SJSA1 (cell line): ENCODE results near the gene SNX2. TPM values are rescaled to one million over a fixed set of nuclear protein-coding genes. Genes with fewer than 3 reads are reported as not detected.

ENCODE experiments used
- DNase-seq, 2 experiments: peaks; one replicate each; pipeline ENCODE4 v3.0.0-alpha.2; 2015 to 2020; ENCODE audit warnings: low spot score in 2 of 2, low read depth in 1 of 2
- H3K27ac ChIP-seq: fragments of 250-450 bp; sonication (Bioruptor Pico); 2 replicates; pipeline ENCODE4 v1.5.1; 2020; ENCODE audit warnings: mild to moderate bottlenecking, moderate library complexity
- H3K27me3 ChIP-seq: fragments of 250-450 bp; sonication (Bioruptor Pico); replicated peaks from 2 replicates; pipeline ENCODE4 v1.5.1; 2020; ENCODE audit warnings: mild to moderate bottlenecking, moderate library complexity
- H3K36me3 ChIP-seq: fragments of 250-450 bp; sonication (Bioruptor Pico); 2 replicates; pipeline ENCODE4 v1.5.1; 2020; ENCODE audit warnings: mild to moderate bottlenecking
- H3K4me1 ChIP-seq: fragments of 250-450 bp; sonication (Bioruptor Pico); replicated peaks from 2 replicates; pipeline ENCODE4 v1.6.1; 2021; ENCODE audit warnings: mild to moderate bottlenecking
- H3K4me3 ChIP-seq: fragments of 250-450 bp; sonication (Bioruptor Pico); 2 replicates; pipeline ENCODE4 v1.5.1; 2020; ENCODE audit warnings: mild to moderate bottlenecking
- H3K9me3 ChIP-seq: fragments of 250-450 bp; sonication (Bioruptor Pico); replicated peaks from 2 replicates; pipeline ENCODE4 v1.5.1; 2020; ENCODE audit warnings: mild to moderate bottlenecking
- total RNA-seq: library from RNA; depleted of rRNA; stranded (reverse); fragments of >200 nt; shearing (Covaris generic); gene quantifications from 2 replicates; pipeline ENCODE4 v1.2.3, GENCODE V29; 2014; rRNA removed

The SNX2 gene
- total RNA-seq: 70.0 and 91.4 TPM in 2 replicates

DNA sequence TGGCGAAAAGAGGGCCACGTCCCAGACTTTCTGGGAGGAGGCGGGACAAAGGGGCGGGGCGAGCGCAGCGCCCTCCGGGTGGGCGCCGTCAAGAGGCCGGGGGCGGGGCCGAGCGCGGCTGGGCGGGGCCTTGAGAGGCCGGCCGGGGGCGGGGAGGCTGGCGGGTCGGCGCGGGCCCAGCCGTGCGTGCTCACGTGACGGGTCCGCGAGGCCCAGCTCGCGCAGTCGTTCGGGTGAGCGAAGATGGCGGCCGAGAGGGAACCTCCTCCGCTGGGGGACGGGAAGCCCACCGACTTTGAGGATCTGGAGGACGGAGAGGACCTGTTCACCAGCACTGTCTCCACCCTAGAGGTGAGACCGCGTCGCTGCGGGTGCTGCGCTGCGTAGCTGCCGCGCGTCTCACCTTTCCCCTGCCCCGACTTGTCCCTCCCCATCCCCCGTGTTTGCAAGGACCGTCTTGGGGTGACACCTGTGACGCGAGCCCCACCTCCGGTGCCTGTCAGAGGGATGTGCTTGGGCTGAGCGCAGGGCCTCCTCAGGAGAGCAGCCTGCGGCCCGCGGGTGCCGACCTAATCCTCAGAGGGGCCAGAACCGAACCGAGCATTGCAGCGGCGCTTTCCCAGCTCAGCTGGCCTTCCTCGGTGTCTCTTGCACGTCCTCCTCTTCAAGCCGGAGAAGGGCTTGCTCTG, at the start of gene SNX2:
TSS of gene SNX2 (plus strand) at position 220 of the 689 bp plus-strand sequence. CDS start at position 244, 24 bp downstream.
- H3K4me3 ChIP-seq: peak within 1 kb of the TSS; percentile 84
- peaks cover 37% of the 10 kb centered on the region for H3K4me1 ChIP-seq
- H3K36me3 ChIP-seq: peaks cover 4% of the 10 kb centered on the region
- H3K9me3 ChIP-seq: no peaks in the 10 kb centered on the region
- peak within 1 kb of the TSS; percentile 47 for H3K27ac ChIP-seq
- DNase-seq: peak; percentile 83 to 92
- no peaks in the 10 kb centered on the region for H3K27me3 ChIP-seq

DNA sequence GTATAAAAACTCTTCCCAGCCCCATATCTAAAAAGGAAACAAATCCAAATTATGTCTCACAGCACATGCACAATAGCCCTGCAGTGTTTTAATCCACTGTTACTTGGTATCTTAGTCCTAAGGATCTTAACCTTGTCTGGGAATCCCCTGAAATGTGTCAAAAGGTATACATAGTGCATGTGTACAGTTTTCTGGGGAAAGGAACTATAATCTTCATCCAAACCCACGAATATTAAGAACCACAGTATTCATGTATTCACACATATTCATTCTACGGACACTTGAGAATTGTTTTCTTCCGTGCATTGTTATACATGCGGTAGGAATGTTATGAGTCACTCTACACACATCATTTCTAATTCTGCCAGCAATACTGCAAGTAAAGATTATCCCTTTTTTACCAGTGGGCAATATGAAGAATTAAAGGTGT, 47.8 kb upstream of the SNX2 start:
- no peaks in the 10 kb centered on the region for H3K9me3 ChIP-seq
- H3K27ac ChIP-seq: peak overlapping the region; percentile 18
- no peak overlapping the region for H3K4me3 ChIP-seq
- H3K4me1 ChIP-seq: peaks cover 27% of the 10 kb centered on the region
- H3K36me3 ChIP-seq: no peaks in the 10 kb centered on the region
- H3K27me3 ChIP-seq: no peaks in the 10 kb centered on the region
- DNase-seq: peak in 1 of 2 experiments; percentile 81

GRCh38 chr5:122730037-122730436, 44.8 kb upstream of the SNX2 start:
- DNase-seq: no peak
- H3K27me3 ChIP-seq: no peaks in the 10 kb centered on the region
- H3K4me1 ChIP-seq: peaks cover 19% of the 10 kb centered on the region
- no peaks in the 10 kb centered on the region for H3K9me3 ChIP-seq
- H3K4me3 ChIP-seq: no peak overlapping the region
- H3K27ac ChIP-seq: no peak overlapping the region
- no peaks in the 10 kb centered on the region for H3K36me3 ChIP-seq

GRCh38 chr5:122730456-122730855, 44.4 kb upstream of the SNX2 start:
- H3K4me3 ChIP-seq: no peak overlapping the region
- DNase-seq: no peak
- no peak overlapping the region for H3K27ac ChIP-seq
- no peaks in the 10 kb centered on the region for H3K9me3 ChIP-seq
- no peaks in the 10 kb centered on the region for H3K36me3 ChIP-seq
- H3K27me3 ChIP-seq: no peaks in the 10 kb centered on the region
- peaks cover 19% of the 10 kb centered on the region for H3K4me1 ChIP-seq

DNA sequence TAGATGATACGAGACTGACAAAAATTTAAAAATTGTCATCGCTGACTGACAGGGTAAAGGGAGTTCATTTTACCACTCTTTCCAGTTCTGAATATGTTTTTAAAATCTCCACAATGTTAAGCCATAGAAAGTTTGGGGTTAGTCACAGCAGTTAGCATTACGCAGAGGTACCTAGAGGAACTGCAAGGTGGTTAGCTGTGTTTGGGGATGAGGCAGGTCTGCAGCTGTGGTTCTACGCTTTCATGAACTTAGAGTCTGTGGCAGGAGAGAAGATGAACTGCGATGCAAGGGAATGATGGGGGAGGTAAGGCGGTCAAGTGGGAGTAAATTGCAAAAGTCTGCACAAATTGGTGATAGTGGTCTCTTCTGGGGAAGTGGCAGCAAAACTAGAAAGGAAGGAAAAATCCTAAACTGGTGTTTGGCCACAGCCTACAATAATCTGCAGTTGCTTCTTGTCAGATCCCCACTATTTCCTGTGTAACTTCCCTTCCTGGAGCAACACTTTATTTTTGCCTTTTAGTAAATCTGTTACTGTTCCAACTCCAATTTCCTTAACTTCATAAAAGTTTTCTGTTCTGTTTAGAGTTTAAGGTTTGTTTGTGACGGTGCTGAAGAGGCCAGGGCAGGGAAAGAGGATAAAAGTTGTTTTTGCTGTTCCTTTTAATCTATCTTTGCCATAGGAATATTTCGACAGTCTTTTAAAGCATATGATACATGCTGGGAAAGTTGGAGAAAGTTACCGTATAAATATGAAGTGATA, 38.6 kb upstream of the SNX2 start:
- Histone ChIP-seq H3K36me3 (no peaks in the 10 kb centered on the region), H3K9me3 (no peaks in the 10 kb centered on the region), H3K27ac (no peak overlapping the region), H3K4me1 (no peaks in the 10 kb centered on the region), H3K4me3 (no peak overlapping the region), H3K27me3 (no peaks in the 10 kb centered on the region)
- DNase-seq: no peak

GRCh38 chr5:122738088-122738487, 36.8 kb upstream of the SNX2 start:
- no peak for DNase-seq
- H3K27ac ChIP-seq: no peak overlapping the region
- H3K36me3 ChIP-seq: no peaks in the 10 kb centered on the region
- no peaks in the 10 kb centered on the region for H3K4me1 ChIP-seq
- H3K4me3 ChIP-seq: no peak overlapping the region
- no peaks in the 10 kb centered on the region for H3K9me3 ChIP-seq
- no peaks in the 10 kb centered on the region for H3K27me3 ChIP-seq

- Histone ChIP-seq H3K9me3 (no peaks in the 10 kb centered on the region), H3K27ac (no peak overlapping the region), H3K27me3 (0 out of 2 replicates have a peak, but pooled peaks cover 4% of the 10 kb centered on the region), H3K36me3 (no peaks in the 10 kb centered on the region), H3K4me1 (no peaks in the 10 kb centered on the region), H3K4me3 (no peak overlapping the region)
- no peak for DNase-seq
Measured at GRCh38 chr5:122741681-122742080, 33.2 kb upstream of the SNX2 start.

- no peak for DNase-seq
- no peak overlapping the region for H3K4me3 ChIP-seq
- no peaks in the 10 kb centered on the region for H3K36me3 ChIP-seq
- H3K27me3 ChIP-seq: 0 out of 2 replicates have a peak, but pooled peaks cover 4% of the 10 kb centered on the region
- H3K4me1 ChIP-seq: no peaks in the 10 kb centered on the region
- H3K9me3 ChIP-seq: no peaks in the 10 kb centered on the region
- no peak overlapping the region for H3K27ac ChIP-seq
Measured at GRCh38 chr5:122743261-122743660, 31.6 kb upstream of the SNX2 start.

DNA sequence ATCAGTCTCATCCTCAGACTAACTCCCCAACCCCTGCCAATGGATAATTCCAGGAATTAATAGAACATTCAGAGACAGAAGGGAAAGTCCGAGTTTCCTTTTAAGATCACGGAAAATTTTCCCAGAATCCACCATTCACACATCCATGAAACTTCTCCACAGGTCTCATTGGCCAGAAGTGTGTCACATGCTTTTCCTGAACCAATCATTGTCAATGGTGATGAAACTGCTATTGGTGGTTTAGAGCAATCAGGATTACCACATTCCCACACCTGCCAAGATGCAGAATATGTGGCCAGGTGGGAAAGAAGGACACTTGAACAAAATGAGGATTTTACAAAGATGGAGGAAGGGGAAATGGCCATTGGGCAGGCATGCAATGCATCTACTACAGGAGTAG, 29.3 kb upstream of the SNX2 start:
- Histone ChIP-seq H3K4me1 (no peaks in the 10 kb centered on the region), H3K4me3 (no peak overlapping the region), H3K27ac (no peak overlapping the region), H3K27me3 (0 out of 2 replicates have a peak, but pooled peaks cover 4% of the 10 kb centered on the region), H3K9me3 (no peaks in the 10 kb centered on the region), H3K36me3 (no peaks in the 10 kb centered on the region)
- no peak for DNase-seq

- Histone ChIP-seq H3K9me3 (no peaks in the 10 kb centered on the region), H3K4me3 (no peak overlapping the region), H3K27me3 (0 out of 2 replicates have a peak, but pooled peaks cover 4% of the 10 kb centered on the region), H3K36me3 (no peaks in the 10 kb centered on the region), H3K4me1 (no peaks in the 10 kb centered on the region), H3K27ac (no peak overlapping the region)
- no peak for DNase-seq
Measured at GRCh38 chr5:122749886-122750285, 25.0 kb upstream of the SNX2 start.

DNA sequence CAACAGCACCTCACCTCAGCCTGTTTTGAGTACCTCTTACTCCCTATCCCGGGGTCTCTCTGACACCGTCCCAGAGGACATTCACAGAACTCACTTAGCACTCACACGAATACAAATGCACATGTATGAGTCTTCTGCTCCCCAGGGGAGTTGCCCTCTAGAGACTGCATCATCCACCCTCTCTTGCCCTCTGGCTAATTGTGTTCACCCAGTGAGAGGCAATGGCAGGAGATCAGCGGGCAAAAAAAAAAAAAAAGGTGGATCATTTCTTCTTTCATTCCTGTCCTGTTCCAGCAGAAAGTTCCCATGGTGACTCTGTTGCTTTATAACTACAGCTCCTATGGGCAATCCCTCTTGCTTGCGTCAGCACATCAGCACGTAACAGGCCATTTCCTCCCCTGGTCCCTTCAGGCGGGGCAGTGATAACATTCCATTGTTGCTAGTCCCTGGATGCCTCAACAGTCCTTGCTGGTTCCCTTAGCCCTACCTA, 23.5 kb upstream of the SNX2 start:
- H3K27ac ChIP-seq: no peak overlapping the region
- H3K36me3 ChIP-seq: no peaks in the 10 kb centered on the region
- DNase-seq: no peak
- no peaks in the 10 kb centered on the region for H3K9me3 ChIP-seq
- H3K4me3 ChIP-seq: no peak overlapping the region
- no peaks in the 10 kb centered on the region for H3K27me3 ChIP-seq
- peaks cover 8% of the 10 kb centered on the region for H3K4me1 ChIP-seq

GRCh38 chr5:122753500-122753899, 21.4 kb upstream of the SNX2 start:
- Histone ChIP-seq H3K27ac (no peak overlapping the region), H3K4me3 (no peak overlapping the region), H3K36me3 (no peaks in the 10 kb centered on the region), H3K4me1 (peaks cover 11% of the 10 kb centered on the region), H3K27me3 (no peaks in the 10 kb centered on the region), H3K9me3 (no peaks in the 10 kb centered on the region)
- DNase-seq: no peak

DNA sequence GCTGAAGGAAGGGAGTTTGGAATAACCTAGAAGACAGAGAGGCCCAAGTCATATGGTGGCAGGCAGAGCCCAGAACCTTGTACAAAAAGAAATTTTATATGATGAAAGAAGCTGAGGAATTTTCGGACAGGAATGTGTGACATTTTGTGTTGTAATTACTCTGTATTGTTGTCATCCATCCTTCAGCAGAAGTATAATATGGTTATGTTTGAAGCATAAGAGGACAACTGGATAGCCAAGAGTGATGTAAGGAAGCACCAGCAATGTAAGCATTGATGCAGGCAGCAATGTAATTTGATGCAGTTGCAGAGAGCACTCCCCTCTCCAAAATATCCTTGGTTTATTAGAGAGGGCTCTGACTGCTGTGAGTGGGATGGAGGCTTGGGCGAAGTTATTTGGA, 19.1 kb upstream of the SNX2 start:
- H3K4me3 ChIP-seq: no peak overlapping the region
- H3K27me3 ChIP-seq: no peaks in the 10 kb centered on the region
- no peak for DNase-seq
- H3K36me3 ChIP-seq: no peaks in the 10 kb centered on the region
- no peaks in the 10 kb centered on the region for H3K9me3 ChIP-seq
- peak overlapping the region; percentile 18; the same call in 1 of the 2 replicates for H3K27ac ChIP-seq
- peaks cover 11% of the 10 kb centered on the region for H3K4me1 ChIP-seq
